H1 (cell line): Measurements from ENCODE around the gene METRN. TPM values are rescaled to one million over a fixed set of nuclear protein-coding genes. Genes with fewer than 3 reads are reported as not detected.
A peak's percentile ranks its signal among the peaks of the same experiment; 100 is the strongest.

Experiments used
- CTCF ChIA-PET: fragments of 300-600 bp; sonication (Branson Sonifier 250); formaldehyde crosslinking; loops from one replicate; lab custom pipeline; 2021; ENCODE audit not compliant: partially characterized antibody; lab: Charles Lee
- POLR2A ChIA-PET: fragments of 300-600 bp; sonication (Branson Sonifier 250); formaldehyde crosslinking; loops from one replicate; lab custom pipeline; 2021; ENCODE audit warnings: inconsistent platforms; ENCODE audit not compliant: partially characterized antibody; lab: Charles Lee
- DNase-seq, 2 experiments: peaks; one replicate each; pipeline versions ENCODE4 v3.0.0 to v3.0.0-alpha.2; 2010 to 2022; ENCODE audit warnings: low spot score in 2 of 2, low read depth in 1 of 2, mixed read lengths in 1 of 2
- FAIRE-seq: peaks from 2 replicates; lab custom pipeline; 2011; peaks lifted over from hg19 to GRCh38; lab: Jason Lieb, UNC
- H2AFZ ChIP-seq: 2 replicates; pipeline ENCODE4 v1.8.1; 2012; ENCODE audit warnings: low read length, inconsistent platforms
- H2AK5ac ChIP-seq: 2 replicates; pipeline ENCODE4 v1.6.1; 2013; ENCODE audit warnings: low read depth, low read length
- H2BK120ac ChIP-seq: replicated peaks from 2 replicates; pipeline ENCODE3; 2013; ENCODE audit warnings: low read depth, low read length, inconsistent platforms
- H2BK12ac ChIP-seq: 2 replicates; pipeline ENCODE4 v1.6.1; 2013; ENCODE audit warnings: low read depth, low read length
- H2BK15ac ChIP-seq: 2 replicates; pipeline ENCODE4 v1.6.1; 2013; ENCODE audit warnings: low read length
- H2BK20ac ChIP-seq: 2 replicates; pipeline ENCODE4 v1.6.1; 2013; ENCODE audit warnings: low read length
- H2BK5ac ChIP-seq: 2 replicates; pipeline ENCODE4 v1.6.1; 2013; ENCODE audit warnings: low read depth, low read length
- H3K14ac ChIP-seq: 2 replicates; pipeline ENCODE4 v1.6.1; 2013; ENCODE audit warnings: inconsistent platforms; ENCODE audit not compliant: insufficient read length
- H3K18ac ChIP-seq: 2 replicates; pipeline ENCODE4 v1.6.1; 2013; ENCODE audit warnings: low read length; ENCODE audit errors: extremely low read depth
- H3K23ac ChIP-seq: 2 replicates; pipeline ENCODE4 v1.6.1; 2013; ENCODE audit warnings: inconsistent platforms; ENCODE audit not compliant: insufficient read length
- H3K23me2 ChIP-seq: 2 replicates; pipeline ENCODE4 v1.6.1; 2013; ENCODE audit warnings: low read depth, low read length
- H3K27ac ChIP-seq: 2 replicates; pipeline ENCODE4 v1.6.1; 2011; ENCODE audit warnings: low read depth, low read length, inconsistent platforms
- H3K27me3 ChIP-seq, 4 experiments: replicated peaks in 1 of 4; 1 replicate in 1 of 4; 2 replicates in 3 of 4; pipeline versions ENCODE4 v1.6.1 to v1.8.1; 2011 to 2013; ENCODE audit warnings: low read length in 3 of 4, mild to moderate bottlenecking in 3 of 4, inconsistent platforms in 2 of 4, mixed read lengths in 2 of 4, moderate library complexity in 1 of 4; ENCODE audit not compliant: control insufficient read depth in 3 of 4, insufficient read depth in 3 of 4; ENCODE audit errors: extremely low read depth in 1 of 4
- H3K36me3 ChIP-seq, 4 experiments: 2 replicates each; pipeline versions ENCODE4 v1.6.1 to v1.8.1; 2011 to 2013; ENCODE audit warnings: mild to moderate bottlenecking in 4 of 4, low read length in 3 of 4, moderate library complexity in 2 of 4, control low read depth in 1 of 4, inconsistent platforms in 1 of 4; ENCODE audit not compliant: insufficient read depth in 4 of 4, control insufficient read depth in 2 of 4
- H3K4ac ChIP-seq: replicated peaks from 2 replicates; pipeline ENCODE3; 2013; ENCODE audit warnings: low read length, low read depth, mixed read lengths, inconsistent platforms; ENCODE audit not compliant: insufficient read length
- H3K4me1 ChIP-seq, 4 experiments: replicated peaks in 1 of 4; 1 replicate in 1 of 4; 2 replicates in 3 of 4; pipeline versions ENCODE4 v1.6.1 to v1.8.1; 2011 to 2013; ENCODE audit warnings: low read length in 3 of 4, inconsistent platforms in 2 of 4, mixed read lengths in 1 of 4; ENCODE audit not compliant: insufficient read depth in 4 of 4, control insufficient read depth in 3 of 4
- H3K4me2 ChIP-seq, 2 experiments: 2 replicates each; pipeline versions ENCODE4 v1.6.1 to v1.8.1; 2011 to 2013; ENCODE audit warnings: low read depth in 2 of 2, low read length in 2 of 2, control low read depth in 1 of 2, inconsistent platforms in 1 of 2, mild to moderate bottlenecking in 1 of 2; ENCODE audit not compliant: insufficient read depth in 1 of 2
- H3K4me3 ChIP-seq, 4 experiments: fragments of 200-600, 300-600 bp in 1 of 4; sonication (generic), shearing (Covaris generic), sonication (Bioruptor Twin) in 1 of 4; 2 replicates each; pipeline versions ENCODE4 v1.5.1 to v1.8.1; 2011 to 2016; ENCODE audit warnings: low read length in 4 of 4, low read depth in 3 of 4, control low read depth in 2 of 4, inconsistent platforms in 2 of 4, mild to moderate bottlenecking in 2 of 4, mixed read lengths in 1 of 4, moderate library complexity in 1 of 4; ENCODE audit not compliant: insufficient read depth in 2 of 4; ENCODE audit errors: extremely low read depth in 1 of 4
- H3K56ac ChIP-seq: replicated peaks from 2 replicates; pipeline ENCODE3; 2013; ENCODE audit warnings: low read depth, mild to moderate bottlenecking, mixed read lengths, low read length, inconsistent platforms; ENCODE audit not compliant: insufficient read length
- H3K79me1 ChIP-seq: 2 replicates; pipeline ENCODE4 v1.6.1; 2013; ENCODE audit warnings: low read depth, low read length, control low read depth
- H3K79me2 ChIP-seq, 2 experiments: 2 replicates each; pipeline versions ENCODE4 v1.6.1 to v1.8.1; 2012 to 2013; ENCODE audit warnings: low read length in 2 of 2, mild to moderate bottlenecking in 2 of 2, inconsistent platforms in 1 of 2; ENCODE audit not compliant: insufficient read depth in 2 of 2, control insufficient read depth in 1 of 2
- H3K9ac ChIP-seq, 4 experiments: replicated peaks in 1 of 4; 1 replicate in 1 of 4; 2 replicates in 3 of 4; pipeline versions ENCODE4 v1.6.1 to v1.8.1; 2011 to 2013; ENCODE audit warnings: low read depth in 3 of 4, low read length in 3 of 4, control low read depth in 2 of 4, mild to moderate bottlenecking in 2 of 4, moderate library complexity in 2 of 4, inconsistent platforms in 1 of 4; ENCODE audit errors: extremely low read depth in 1 of 4
- H3K9me3 ChIP-seq, 2 experiments: 2 replicates each; pipeline versions ENCODE4 v1.6.1 to v1.8.1; 2012 to 2013; ENCODE audit warnings: mild to moderate bottlenecking in 2 of 2, moderate library complexity in 2 of 2, control low read depth in 1 of 2, inconsistent platforms in 1 of 2, low read depth in 1 of 2, low read length in 1 of 2, mixed read lengths in 1 of 2; ENCODE audit not compliant: insufficient read depth in 2 of 2
- H4K20me1 ChIP-seq, 2 experiments: replicated peaks in 1 of 2; 2 replicates each; pipeline versions ENCODE3 to v1.8.1; 2011 to 2013; ENCODE audit warnings: inconsistent platforms in 2 of 2, low read length in 2 of 2, mild to moderate bottlenecking in 1 of 2; ENCODE audit not compliant: insufficient read depth in 2 of 2, control insufficient read depth in 1 of 2
- H4K5ac ChIP-seq: 2 replicates; pipeline ENCODE4 v1.6.1; 2013; ENCODE audit warnings: low read length, low read depth, mixed read lengths, inconsistent platforms; ENCODE audit not compliant: insufficient read length
- H4K8ac ChIP-seq: 2 replicates; pipeline ENCODE4 v1.8.0; 2013; ENCODE audit warnings: mild to moderate bottlenecking, moderate library complexity, low read length, inconsistent platforms; ENCODE audit not compliant: insufficient read depth; ENCODE audit errors: extremely low read depth
- H4K91ac ChIP-seq: replicated peaks from 2 replicates; pipeline ENCODE3; 2013; ENCODE audit warnings: low read length, mixed read lengths, inconsistent platforms; ENCODE audit not compliant: insufficient read length
- ASH2L ChIP-seq: fragments of 200-600, 300-600 bp; sonication (generic); IDR thresholded peaks from one replicate; pipeline ENCODE4 v1.7.1; 2017; ENCODE audit warnings: low read length
- CHD2 ChIP-seq: IDR thresholded peaks from 2 replicates; pipeline ENCODE4 v1.6.1; 2012; ENCODE audit warnings: low read length, improper control_type of control experiment
- EP300 ChIP-seq, 2 experiments: IDR thresholded peaks; 1 replicate in 1 of 2; 2 replicates in 1 of 2; pipeline ENCODE4 v1.6.1; 2011 to 2012; ENCODE audit warnings: low read depth in 2 of 2, low read length in 2 of 2, mild to moderate bottlenecking in 2 of 2, borderline replicate concordance in 1 of 2, inconsistent platforms in 1 of 2, moderate library complexity in 1 of 2
- EZH2 ChIP-seq: fragments of 200-600 bp; sonication (generic); IDR thresholded peaks from 2 replicates; pipeline ENCODE4 v1.7.1; 2012; ENCODE audit warnings: low read depth, mild to moderate bottlenecking, moderate library complexity, low read length, inconsistent platforms; ENCODE audit not compliant: severe bottlenecking
- HDAC6 ChIP-seq: IDR thresholded peaks from one replicate; pipeline ENCODE4 v1.7.1; 2012; ENCODE audit warnings: low read depth, mild to moderate bottlenecking, inconsistent platforms, low read length, moderate library complexity
- JUND ChIP-seq: IDR thresholded peaks from 2 replicates; pipeline ENCODE4 v1.6.1; 2011; ENCODE audit warnings: mild to moderate bottlenecking, improper control_type of control experiment, low read length
- MAFK ChIP-seq: IDR thresholded peaks from 2 replicates; pipeline ENCODE4 v1.6.1; 2012; ENCODE audit warnings: low read depth, mild to moderate bottlenecking, improper control_type of control experiment, low read length
- POU5F1 ChIP-seq: IDR thresholded peaks from 2 replicates; pipeline ENCODE4 v1.6.1; 2011; ENCODE audit warnings: low read depth, mild to moderate bottlenecking, low read length, moderate library complexity
- RFX5 ChIP-seq: IDR thresholded peaks from 2 replicates; pipeline ENCODE4 v1.6.1; 2011; ENCODE audit warnings: low read depth, low read length, improper control_type of control experiment, borderline replicate concordance
- TBP ChIP-seq: IDR thresholded peaks from 2 replicates; pipeline ENCODE4 v1.6.1; 2011; ENCODE audit warnings: low read depth, low read length, improper control_type of control experiment
- TCF12 ChIP-seq: IDR thresholded peaks from 2 replicates; pipeline ENCODE4 v1.6.1; 2011; ENCODE audit warnings: low read depth, mild to moderate bottlenecking, low read length
- TEAD4 ChIP-seq: IDR thresholded peaks from 2 replicates; pipeline ENCODE4 v1.6.1; 2012; ENCODE audit warnings: low read depth, low read length, inconsistent platforms, mixed read lengths
- WGBS, 2 experiments: shearing (Covaris generic) in 1 of 2; methylation state at CpG; one replicate each; pipeline versions ENCODE4 v1.1.6 to v1.1.7; 2013 to 2015; ENCODE audit warnings: low lambda C conversion rate in 2 of 2, mixed read lengths in 2 of 2, inconsistent platforms in 1 of 2, low coverage in 1 of 2, missing lambda C conversion rate in 1 of 2; ENCODE audit not compliant: insufficient replicate concordance in 2 of 2, insufficient coverage in 1 of 2, insufficient read length in 1 of 2; ENCODE audit errors: extremely low coverage in 1 of 2, missing lambda C conversion rate in 1 of 2; 5-methylcytosine and 5-hydroxymethylcytosine counted together
- polyA plus RNA-seq, 7 experiments: library from polyadenylated mRNA; depleted of rRNA in 3 of 7; stranded (reverse) in 5 of 7; unstranded in 2 of 7; fragments of >200 nt in 5 of 7; fragments of 200-250 nt in 2 of 7; gene quantifications; 1 replicate in 5 of 7; 2 replicates in 1 of 7; 4 replicates in 1 of 7; pipeline versions ENCODE4 v1.2.1 to v1.2.3, GENCODE V29; 2011 to 2013; ENCODE audit warnings: missing spikeins in 2 of 7, mixed read lengths in 2 of 7
- total RNA-seq: library from RNA; stranded (reverse); fragmentation: NEBNext Ultra II Directional; extraction: Animal tissue kit (Norgen Biotek cat#: 25700); gene quantifications from 2 replicates; pipeline ENCODE4 v1.2.1, GENCODE V29; 2021

METRN gene
- total and polyA plus RNA-seq, 2 of the 8 experiments (the other 6 are each of a cell fraction or from before 2014, with no cell fraction given) = 18.7 to 25.8 TPM

- Histone ChIP-seq H4K8ac (peak overlapping the region; percentile 57), H3K4me2 (peak overlapping the region; percentile 81 to 93; a peak in 3 of 4 replicates), H3K79me1 (no peaks in the 10 kb centered on the region), H4K91ac (no peak overlapping the region), H2AK5ac (no peak overlapping the region), H3K9me3 (no peaks in the 10 kb centered on the region; a peak in 1 of 4 replicates), H2BK15ac (0 out of 2 replicates have a peak overlapping the region, but pooled peaks have one; percentile 46), H3K23ac (no peak overlapping the region), H3K4me3 (peak overlapping the region in 3 of 4 experiments; percentile 45 to 83 (median 56); a peak in 4 of 8 replicates), H2BK20ac (no peak overlapping the region), H4K5ac (no peak overlapping the region), H3K18ac (no peak overlapping the region), H3K27ac (no peak overlapping the region), H2BK5ac (no peak overlapping the region), H3K4ac (peak overlapping the region; percentile 51), H3K36me3 (peaks cover 0 to 6% (median 0%) of the 10 kb centered on the region in 4 experiments; a peak in 1 of 8 replicates), H3K27me3 (peaks cover 0 to 16% (median 5%) of the 10 kb centered on the region in 4 experiments; a peak in 4 of 7 replicates), H2AFZ (no peak overlapping the region), H3K79me2 (no peaks in the 10 kb centered on the region), H2BK120ac (no peak overlapping the region), H3K4me1 (peaks cover 0 to 14% (median 8%) of the 10 kb centered on the region in 4 experiments; a peak in 5 of 7 replicates), H3K23me2 (peaks cover 22% of the 10 kb centered on the region; the same call in 1 of the 2 replicates), H3K14ac (no peak overlapping the region), H3K56ac (no peak overlapping the region), H4K20me1 (peaks cover 3 to 11% of the 10 kb centered on the region in 2 experiments), H3K9ac (no peak overlapping the region), H2BK12ac (no peak overlapping the region)
- FAIRE-seq (no peak), DNase-seq (no peak)
- WGBS, 2 experiments = 80% methylated on average over 21 of the region's 23 CpGs; no CpG with 5 or more reads in 1 of the 2 experiments
- TF ChIP-seq POU5F1 (no peak), JUND (no peak), EP300 (IDR thresholded peaks at IDR 0.05; ENCODE audit: borderline replicate concordance in 1 of 2, low read depth in 2 of 2, low read length in 2 of 2) (no peak), MAFK (no peak), TEAD4 (no peak), TCF12 (no peak), TBP (no peak), ASH2L (no peak), HDAC6 (no peak), CHD2 (no peak), RFX5 (no peak), EZH2 (no peak)
- POLR2A ChIA-PET = interaction anchor here (0.8 to 23.0 kb wide), 17 partner anchors 1 to 78 kb away, joined by 3 to 353 read pairs (median 6); partner anchors contain the start of genes ANTKMT, CCDC78, CHTF18 and CIAO3
- CTCF ChIA-PET = interaction anchor here (0.5 to 35.8 kb wide), 6 partner anchors 9 to 330 kb away, joined by 3 to 977 read pairs (median 214); partner anchors contain the start of genes ANTKMT, CCDC78, CHTF18 and CIAO3
Observed at GRCh38 chr16:725463-726187, 10.7 kb downstream of the METRN start.
